HG03045 (cell line): ENCODE data around the gene MED13L.

Experiments used
- ATAC-seq: cut with Tn5 transposase; IDR thresholded peaks from one replicate; pipeline ENCODE4 v1.9.1; 2021; ENCODE audit warnings: mild to moderate bottlenecking, moderate library complexity; ENCODE audit not compliant: unreplicated experiment

MED13L gene

GRCh38 chr12:116216022-116216756 is 61.3 kb downstream of the MED13L start:
- ATAC-seq, result no peak

- no peak for ATAC-seq
Measured at GRCh38 chr12:116215023-116215422, 62.5 kb downstream of the MED13L start.

GRCh38 chr12:116213885-116214527 is 63.5 kb downstream of the MED13L start:
- no peak for ATAC-seq

GRCh38 chr12:116213014-116213413 is 64.5 kb downstream of the MED13L start:
- ATAC-seq, result no peak

GRCh38 chr12:116210762-116211161 is 66.7 kb downstream of the MED13L start:
- no peak for ATAC-seq

- no peak for ATAC-seq
Measured at GRCh38 chr12:116210131-116210530, 67.4 kb downstream of the MED13L start.

GRCh38 chr12:116209503-116209902 is 68.0 kb downstream of the MED13L start:
- no peak for ATAC-seq

- no peak for ATAC-seq
Measured at GRCh38 chr12:116207274-116207673, 70.2 kb downstream of the MED13L start.

- ATAC-seq, result no peak
Measured at GRCh38 chr12:116206828-116207227, 70.7 kb downstream of the MED13L start.

GRCh38 chr12:116204785-116205184 is 72.7 kb downstream of the MED13L start:
- no peak for ATAC-seq

GRCh38 chr12:116204169-116204568 is 73.3 kb downstream of the MED13L start:
- ATAC-seq, result no peak

GRCh38 chr12:116202940-116203339 is 74.6 kb downstream of the MED13L start:
- ATAC-seq, result no peak

GRCh38 chr12:116202433-116202832 is 75.1 kb downstream of the MED13L start:
- no peak for ATAC-seq

GRCh38 chr12:116201908-116202307 is 75.6 kb downstream of the MED13L start:
- no peak for ATAC-seq

- ATAC-seq, result no peak
Measured at GRCh38 chr12:116201359-116201758, 76.1 kb downstream of the MED13L start.

GRCh38 chr12:116200812-116201211 is 76.7 kb downstream of the MED13L start:
- no peak for ATAC-seq

GRCh38 chr12:116199160-116199706 is 78.3 kb downstream of the MED13L start:
- no peak for ATAC-seq

- no peak for ATAC-seq
Measured at GRCh38 chr12:116196752-116197718, 80.5 kb downstream of the MED13L start.

GRCh38 chr12:116196226-116196625 is 81.3 kb downstream of the MED13L start:
- no peak for ATAC-seq

GRCh38 chr12:116194935-116195431 is 82.5 kb downstream of the MED13L start:
- ATAC-seq, result peak; percentile 80

GRCh38 chr12:116189692-116190091 is 87.8 kb downstream of the MED13L start:
- ATAC-seq, result no peak
